C4-2B (cell line): ENCODE results near the gene ADD1.
A peak's percentile ranks its signal among the peaks of the same experiment; 100 is the strongest.

Source experiments
- H3K27ac ChIP-seq: fragments of 450-650 bp; 2 replicates; pipeline ENCODE4 v1.5.1; 2017
- CTCF ChIP-seq: fragments of 450-650 bp; conservative IDR thresholded peaks from 2 replicates; pipeline ENCODE4 v1.5.1; 2017; ENCODE audit warnings: mild to moderate bottlenecking
- ZFX ChIP-seq: fragments of 450-650 bp; IDR thresholded peaks from 2 replicates; pipeline ENCODE4 v1.6.1; 2017

ADD1 gene

GRCh38 chr4:2873329-2873728 is 29.7 kb downstream of the ADD1 start:
- TF ChIP-seq ZFX: no peak
- no peak for TF ChIP-seq CTCF
- H3K27ac ChIP-seq: peak overlapping the region; percentile 67

- no peak overlapping the region for H3K27ac ChIP-seq
- no peak for TF ChIP-seq CTCF
- no peak for TF ChIP-seq ZFX
Measured at GRCh38 chr4:2874861-2875260, 31.2 kb downstream of the ADD1 start.

GRCh38 chr4:2875556-2875955 is 31.9 kb downstream of the ADD1 start:
- no peak for TF ChIP-seq CTCF
- TF ChIP-seq ZFX: no peak
- H3K27ac ChIP-seq: no peak overlapping the region

GRCh38 chr4:2878346-2878745 is 34.7 kb downstream of the ADD1 start:
- TF ChIP-seq ZFX (no peak), CTCF (no peak)
- no peak overlapping the region for H3K27ac ChIP-seq

- TF ChIP-seq ZFX (no peak), CTCF (no peak)
- H3K27ac ChIP-seq: no peak overlapping the region
Measured at GRCh38 chr4:2879026-2879425, 35.4 kb downstream of the ADD1 start.

GRCh38 chr4:2881431-2881830 is 37.8 kb downstream of the ADD1 start:
- no peak overlapping the region for H3K27ac ChIP-seq
- no peak for TF ChIP-seq ZFX
- TF ChIP-seq CTCF: no peak

- TF ChIP-seq CTCF: no peak
- no peak for TF ChIP-seq ZFX
Measured at GRCh38 chr4:2882341-2882740, 38.7 kb downstream of the ADD1 start.

More at GRCh38 chr4:2882341-2882740, 38.7 kb downstream of the ADD1 start:
- no peak overlapping the region for H3K27ac ChIP-seq
